Stomach (tissue), 4 donors: Measurements from ENCODE around the gene TGFBR2.

Experiments
- CTCF ChIP-seq, 7 experiments: fragments of 450-650 bp in 4 of 7; fragments of 200-600 bp in 3 of 7; sonication (generic) in 3 of 7; IDR thresholded peaks; one replicate each; pipeline ENCODE4 v1.5.1; 2016 to 2019; ENCODE audit warnings: antibody characterized with exemption in 7 of 7, control low read depth in 2 of 7, mild to moderate bottlenecking in 1 of 7
- POLR2A ChIP-seq, 4 donors: fragments of 450-650 bp; IDR thresholded peaks; one replicate each; pipeline ENCODE4 v1.6.1; 2016; ENCODE audit warnings: antibody characterized with exemption in 4 of 4, control low read depth in 2 of 4, mild to moderate bottlenecking in 1 of 4, moderate library complexity in 1 of 4

- TF ChIP-seq POLR2A (IDR thresholded peaks at IDR 0.05) (no peak), CTCF (IDR thresholded peaks at IDR 0.05) (no peak)
Measured at GRCh38 chr3:30656624-30657141, 50.3 kb downstream of the TGFBR2 start.
